HepG2 (cell line): ENCODE results near the gene ZNF792. TPM values are rescaled to one million over a fixed set of nuclear protein-coding genes. Genes with fewer than 3 reads are reported as not detected.
A peak's percentile ranks its signal among the peaks of the same experiment; 100 is the strongest.

ENCODE experiments used
- MAFG ChIP-seq: sonication (generic); formaldehyde crosslinking; IDR thresholded peaks from 2 replicates; pipeline ENCODE4 v1.5.1; 2020; ENCODE audit warnings: mild to moderate bottlenecking, missing genetic modification reagents
- RAD21 ChIP-seq: fragments of 450-650 bp; formaldehyde crosslinking; IDR thresholded peaks from 2 replicates; pipeline ENCODE4 v1.5.0; 2020; ENCODE audit warnings: mild to moderate bottlenecking
- SIN3A ChIP-seq: IDR thresholded peaks from 2 replicates; pipeline ENCODE4 v1.6.1; 2011; ENCODE audit warnings: low read depth, mild to moderate bottlenecking, control low read depth, low read length, borderline replicate concordance
- SRSF4 ChIP-seq: fragments of 200-400 bp; formaldehyde crosslinking; IDR thresholded peaks from one replicate; pipeline ENCODE4 v1.6.1; 2018; ENCODE audit warnings: mild to moderate bottlenecking, low read depth, low read length, moderate library complexity; ENCODE audit not compliant: poor library complexity, severe bottlenecking
- SSRP1 ChIP-seq: IDR thresholded peaks from 2 replicates; pipeline ENCODE4 v1.6.1; 2016; ENCODE audit warnings: control low read depth
- ZFP82 ChIP-seq: sonication (generic); formaldehyde crosslinking; IDR thresholded peaks from 2 replicates; pipeline ENCODE4 v1.5.1; 2020; ENCODE audit warnings: mild to moderate bottlenecking, missing genetic modification reagents, borderline replicate concordance
- ZNF160 ChIP-seq: sonication (generic); formaldehyde crosslinking; IDR thresholded peaks from 2 replicates; pipeline ENCODE4 v1.8.0; 2022; ENCODE audit warnings: mild to moderate bottlenecking, inconsistent platforms, missing genetic modification reagents
- ZNF530 ChIP-seq: sonication (generic); formaldehyde crosslinking; IDR thresholded peaks from 2 replicates; pipeline ENCODE4 v1.5.0; 2020; ENCODE audit warnings: low read depth, mild to moderate bottlenecking, missing genetic modification reagents
- polyA plus RNA-seq, 8 experiments: library from polyadenylated mRNA; depleted of rRNA in 3 of 8; stranded (reverse) in 7 of 8; unstranded in 1 of 8; fragments of >200 nt; fragmentation: Illumina TruSeq in 4 of 8; extraction: Trizol in 4 of 8; gene quantifications; 2 replicates each; pipeline versions ENCODE4 v1.2.1 to v1.2.3, GENCODE V29; 2011 to 2016; ENCODE audit warnings: low read depth in 4 of 8, missing spikeins in 1 of 8, mixed read lengths in 1 of 8; ENCODE audit not compliant: insufficient read depth in 1 of 8
- total RNA-seq, 5 experiments: library from RNA; depleted of rRNA; stranded (reverse); fragments of >200 nt; fragmentation: Illumina TruSeq; extraction: Trizol; gene quantifications; 2 replicates each; pipeline ENCODE4 v1.2.3, GENCODE V29; 2016; ENCODE audit warnings: low read depth in 1 of 5
- TF ChIP-seq, protein P1 (sequence below): sonication (generic); formaldehyde crosslinking; IDR thresholded peaks from 2 replicates; pipeline ENCODE4 v1.5.0; 2020; ENCODE audit warnings: missing genetic modification reagents
- TF ChIP-seq, protein P2 (sequence below): sonication (generic); formaldehyde crosslinking; conservative IDR thresholded peaks from 2 replicates; pipeline ENCODE4 v1.8.0; 2022; ENCODE audit warnings: low read depth, missing genetic modification reagents
- TF ChIP-seq, protein P3 (sequence below): sonication (generic); formaldehyde crosslinking; IDR thresholded peaks from 2 replicates; pipeline ENCODE4 v1.9.0; 2021; ENCODE audit warnings: missing genetic modification reagents, borderline replicate concordance
- TF ChIP-seq, protein P4 (sequence below): sonication (generic); formaldehyde crosslinking; IDR thresholded peaks from 2 replicates; pipeline ENCODE4 v1.9.0; 2021; ENCODE audit warnings: mild to moderate bottlenecking, missing genetic modification reagents
- TF ChIP-seq, protein P5 (sequence below): sonication (generic); formaldehyde crosslinking; IDR thresholded peaks from 2 replicates; pipeline ENCODE4 v1.4.0; 2020; ENCODE audit warnings: mild to moderate bottlenecking, missing genetic modification reagents

Gene ZNF792
- total and polyA plus RNA-seq, 2 of the 13 experiments (the other 11 are each of a cell fraction or from before 2014, with no cell fraction given) = 5.5 to 11.5 TPM

DNA sequence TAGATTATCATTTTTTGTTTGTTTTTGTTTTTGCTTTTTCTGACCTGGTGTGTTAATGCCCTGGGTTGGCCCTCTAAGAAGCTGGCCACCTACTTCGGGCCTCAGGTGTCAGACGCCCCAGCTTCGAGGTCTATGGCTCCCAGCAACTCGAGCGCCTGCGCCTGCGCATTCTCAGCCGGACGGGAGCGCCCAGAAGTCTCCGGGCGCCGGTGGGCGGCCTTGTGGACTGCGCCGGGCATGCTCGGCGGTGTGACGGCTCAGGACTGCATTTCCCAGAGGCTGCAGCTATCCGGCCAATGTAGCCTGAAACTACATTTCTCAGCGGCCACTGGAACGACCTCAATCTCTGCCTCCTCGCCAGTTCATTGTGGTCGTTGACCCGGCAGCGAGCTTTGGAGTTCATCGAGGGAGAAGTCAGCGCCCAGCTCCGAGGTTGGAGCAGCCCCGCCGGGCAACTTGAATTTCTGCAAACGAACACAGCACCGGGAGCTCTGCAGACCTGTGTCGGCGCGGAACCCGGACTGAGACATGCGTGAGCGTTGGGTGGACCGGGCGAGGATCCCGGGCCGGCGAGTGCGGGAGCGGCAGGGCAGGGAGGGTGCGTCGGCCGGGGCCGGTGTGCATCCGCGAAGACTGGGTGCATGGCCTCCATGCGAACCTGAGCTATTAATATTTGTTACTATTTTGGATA lies 37.2 kb downstream of the ZNF792 start, which contains the start of gene ZNF30 (continued):
- TF ChIP-seq, protein P1, sequence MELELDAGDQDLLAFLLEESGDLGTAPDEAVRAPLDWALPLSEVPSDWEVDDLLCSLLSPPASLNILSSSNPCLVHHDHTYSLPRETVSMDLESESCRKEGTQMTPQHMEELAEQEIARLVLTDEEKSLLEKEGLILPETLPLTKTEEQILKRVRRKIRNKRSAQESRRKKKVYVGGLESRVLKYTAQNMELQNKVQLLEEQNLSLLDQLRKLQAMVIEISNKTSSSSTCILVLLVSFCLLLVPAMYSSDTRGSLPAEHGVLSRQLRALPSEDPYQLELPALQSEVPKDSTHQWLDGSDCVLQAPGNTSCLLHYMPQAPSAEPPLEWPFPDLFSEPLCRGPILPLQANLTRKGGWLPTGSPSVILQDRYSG (CRISPR knock-in tag) = peak; percentile 77; the same call in 1 of the 2 replicates
- TF ChIP-seq, protein P2, sequence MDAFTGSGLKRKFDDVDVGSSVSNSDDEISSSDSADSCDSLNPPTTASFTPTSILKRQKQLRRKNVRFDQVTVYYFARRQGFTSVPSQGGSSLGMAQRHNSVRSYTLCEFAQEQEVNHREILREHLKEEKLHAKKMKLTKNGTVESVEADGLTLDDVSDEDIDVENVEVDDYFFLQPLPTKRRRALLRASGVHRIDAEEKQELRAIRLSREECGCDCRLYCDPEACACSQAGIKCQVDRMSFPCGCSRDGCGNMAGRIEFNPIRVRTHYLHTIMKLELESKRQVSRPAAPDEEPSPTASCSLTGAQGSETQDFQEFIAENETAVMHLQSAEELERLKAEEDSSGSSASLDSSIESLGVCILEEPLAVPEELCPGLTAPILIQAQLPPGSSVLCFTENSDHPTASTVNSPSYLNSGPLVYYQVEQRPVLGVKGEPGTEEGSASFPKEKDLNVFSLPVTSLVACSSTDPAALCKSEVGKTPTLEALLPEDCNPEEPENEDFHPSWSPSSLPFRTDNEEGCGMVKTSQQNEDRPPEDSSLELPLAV (CRISPR knock-in tag) = no peak
- TF ChIP-seq, protein P3, sequence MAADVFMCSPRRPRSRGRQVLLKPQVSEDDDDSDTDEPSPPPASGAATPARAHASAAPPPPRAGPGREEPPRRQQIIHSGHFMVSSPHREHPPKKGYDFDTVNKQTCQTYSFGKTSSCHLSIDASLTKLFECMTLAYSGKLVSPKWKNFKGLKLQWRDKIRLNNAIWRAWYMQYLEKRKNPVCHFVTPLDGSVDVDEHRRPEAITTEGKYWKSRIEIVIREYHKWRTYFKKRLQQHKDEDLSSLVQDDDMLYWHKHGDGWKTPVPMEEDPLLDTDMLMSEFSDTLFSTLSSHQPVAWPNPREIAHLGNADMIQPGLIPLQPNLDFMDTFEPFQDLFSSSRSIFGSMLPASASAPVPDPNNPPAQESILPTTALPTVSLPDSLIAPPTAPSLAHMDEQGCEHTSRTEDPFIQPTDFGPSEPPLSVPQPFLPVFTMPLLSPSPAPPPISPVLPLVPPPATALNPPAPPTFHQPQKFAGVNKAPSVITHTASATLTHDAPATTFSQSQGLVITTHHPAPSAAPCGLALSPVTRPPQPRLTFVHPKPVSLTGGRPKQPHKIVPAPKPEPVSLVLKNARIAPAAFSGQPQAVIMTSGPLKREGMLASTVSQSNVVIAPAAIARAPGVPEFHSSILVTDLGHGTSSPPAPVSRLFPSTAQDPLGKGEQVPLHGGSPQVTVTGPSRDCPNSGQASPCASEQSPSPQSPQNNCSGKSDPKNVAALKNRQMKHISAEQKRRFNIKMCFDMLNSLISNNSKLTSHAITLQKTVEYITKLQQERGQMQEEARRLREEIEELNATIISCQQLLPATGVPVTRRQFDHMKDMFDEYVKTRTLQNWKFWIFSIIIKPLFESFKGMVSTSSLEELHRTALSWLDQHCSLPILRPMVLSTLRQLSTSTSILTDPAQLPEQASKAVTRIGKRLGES (CRISPR knock-in tag) = no peak
- TF ChIP-seq SSRP1 (CRISPR knock-in tag) (no peak), SIN3A (peak; percentile 54; the same call in 1 of the 2 replicates), RAD21 (CRISPR knock-in tag) (no peak; the same call in 1 of the 2 replicates), MAFG (CRISPR knock-in tag) (no peak), ZNF160 (CRISPR knock-in tag) (peak; percentile 80; the same call in 1 of the 2 replicates), ZNF530 (no peak), ZFP82 (CRISPR knock-in tag) (no peak), SRSF4 (no peak)
- TF ChIP-seq, protein P4, sequence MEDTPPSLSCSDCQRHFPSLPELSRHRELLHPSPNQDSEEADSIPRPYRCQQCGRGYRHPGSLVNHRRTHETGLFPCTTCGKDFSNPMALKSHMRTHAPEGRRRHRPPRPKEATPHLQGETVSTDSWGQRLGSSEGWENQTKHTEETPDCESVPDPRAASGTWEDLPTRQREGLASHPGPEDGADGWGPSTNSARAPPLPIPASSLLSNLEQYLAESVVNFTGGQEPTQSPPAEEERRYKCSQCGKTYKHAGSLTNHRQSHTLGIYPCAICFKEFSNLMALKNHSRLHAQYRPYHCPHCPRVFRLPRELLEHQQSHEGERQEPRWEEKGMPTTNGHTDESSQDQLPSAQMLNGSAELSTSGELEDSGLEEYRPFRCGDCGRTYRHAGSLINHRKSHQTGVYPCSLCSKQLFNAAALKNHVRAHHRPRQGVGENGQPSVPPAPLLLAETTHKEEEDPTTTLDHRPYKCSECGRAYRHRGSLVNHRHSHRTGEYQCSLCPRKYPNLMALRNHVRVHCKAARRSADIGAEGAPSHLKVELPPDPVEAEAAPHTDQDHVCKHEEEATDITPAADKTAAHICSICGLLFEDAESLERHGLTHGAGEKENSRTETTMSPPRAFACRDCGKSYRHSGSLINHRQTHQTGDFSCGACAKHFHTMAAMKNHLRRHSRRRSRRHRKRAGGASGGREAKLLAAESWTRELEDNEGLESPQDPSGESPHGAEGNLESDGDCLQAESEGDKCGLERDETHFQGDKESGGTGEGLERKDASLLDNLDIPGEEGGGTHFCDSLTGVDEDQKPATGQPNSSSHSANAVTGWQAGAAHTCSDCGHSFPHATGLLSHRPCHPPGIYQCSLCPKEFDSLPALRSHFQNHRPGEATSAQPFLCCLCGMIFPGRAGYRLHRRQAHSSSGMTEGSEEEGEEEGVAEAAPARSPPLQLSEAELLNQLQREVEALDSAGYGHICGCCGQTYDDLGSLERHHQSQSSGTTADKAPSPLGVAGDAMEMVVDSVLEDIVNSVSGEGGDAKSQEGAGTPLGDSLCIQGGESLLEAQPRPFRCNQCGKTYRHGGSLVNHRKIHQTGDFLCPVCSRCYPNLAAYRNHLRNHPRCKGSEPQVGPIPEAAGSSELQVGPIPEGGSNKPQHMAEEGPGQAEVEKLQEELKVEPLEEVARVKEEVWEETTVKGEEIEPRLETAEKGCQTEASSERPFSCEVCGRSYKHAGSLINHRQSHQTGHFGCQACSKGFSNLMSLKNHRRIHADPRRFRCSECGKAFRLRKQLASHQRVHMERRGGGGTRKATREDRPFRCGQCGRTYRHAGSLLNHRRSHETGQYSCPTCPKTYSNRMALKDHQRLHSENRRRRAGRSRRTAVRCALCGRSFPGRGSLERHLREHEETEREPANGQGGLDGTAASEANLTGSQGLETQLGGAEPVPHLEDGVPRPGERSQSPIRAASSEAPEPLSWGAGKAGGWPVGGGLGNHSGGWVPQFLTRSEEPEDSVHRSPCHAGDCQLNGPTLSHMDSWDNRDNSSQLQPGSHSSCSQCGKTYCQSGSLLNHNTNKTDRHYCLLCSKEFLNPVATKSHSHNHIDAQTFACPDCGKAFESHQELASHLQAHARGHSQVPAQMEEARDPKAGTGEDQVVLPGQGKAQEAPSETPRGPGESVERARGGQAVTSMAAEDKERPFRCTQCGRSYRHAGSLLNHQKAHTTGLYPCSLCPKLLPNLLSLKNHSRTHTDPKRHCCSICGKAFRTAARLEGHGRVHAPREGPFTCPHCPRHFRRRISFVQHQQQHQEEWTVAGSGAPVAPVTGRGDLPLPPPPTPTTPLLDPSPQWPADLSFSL (CRISPR knock-in tag) = no peak
- TF ChIP-seq, protein P5, sequence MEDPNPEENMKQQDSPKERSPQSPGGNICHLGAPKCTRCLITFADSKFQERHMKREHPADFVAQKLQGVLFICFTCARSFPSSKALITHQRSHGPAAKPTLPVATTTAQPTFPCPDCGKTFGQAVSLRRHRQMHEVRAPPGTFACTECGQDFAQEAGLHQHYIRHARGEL (CRISPR knock-in tag) = no peak
